ENCODE results near the gene ADAM17. TPM values are rescaled to one million over a fixed set of nuclear protein-coding genes. Genes with fewer than 3 reads are reported as not detected.

Gene ADAM17
- total and polyA plus RNA-seq, 2 donors (not counting 1 experiment from before 2014, with no cell fraction given) = 12.3 to 69.9 TPM

GRCh38 chr2:9445089-9445488 lies 110.5 kb downstream of the ADAM17 start:
- H3K79me2 ChIP-seq (ENCODE audit: control insufficient read depth, insufficient read depth, low read length) = no peaks in the 10 kb centered on the region
- H3K36me3 ChIP-seq (ENCODE audit: control insufficient read depth, insufficient read depth, low read length) = peaks cover 9% of the 10 kb centered on the region
- DNase-seq (ENCODE audit: low read depth in 2 of 2) = no peak

DNA sequence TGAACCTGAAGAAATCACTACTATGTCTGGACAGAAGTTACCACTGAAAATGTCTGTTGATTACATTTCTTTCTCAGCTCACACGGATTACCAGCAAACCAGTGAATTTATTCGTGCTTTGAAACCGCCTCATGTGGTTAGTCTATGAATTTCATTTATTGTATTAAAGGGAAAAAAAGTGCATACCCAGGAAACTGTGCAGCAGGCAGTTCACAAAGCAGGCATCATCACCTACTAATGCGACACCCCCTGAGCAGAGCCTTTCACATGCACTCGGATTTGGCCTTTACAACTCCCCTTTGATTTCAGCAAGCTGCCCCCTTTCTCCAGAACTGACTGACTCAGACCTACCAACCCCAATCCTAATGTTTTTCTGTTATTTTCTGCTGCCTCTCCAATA lies 112.1 kb downstream of the ADAM17 start:
- peaks cover 10% of the 10 kb centered on the region for H3K4me1 ChIP-seq (ENCODE audit: control insufficient read depth, extremely low read depth, insufficient read depth, low read length)
- H3K9ac ChIP-seq (ENCODE audit: insufficient read depth, low read length) = no peak overlapping the region
- H4K20me1 ChIP-seq (ENCODE audit: control insufficient read depth, extremely low read depth, insufficient read depth, low read length) = no peaks in the 10 kb centered on the region
- TF ChIP-seq, protein P1, sequence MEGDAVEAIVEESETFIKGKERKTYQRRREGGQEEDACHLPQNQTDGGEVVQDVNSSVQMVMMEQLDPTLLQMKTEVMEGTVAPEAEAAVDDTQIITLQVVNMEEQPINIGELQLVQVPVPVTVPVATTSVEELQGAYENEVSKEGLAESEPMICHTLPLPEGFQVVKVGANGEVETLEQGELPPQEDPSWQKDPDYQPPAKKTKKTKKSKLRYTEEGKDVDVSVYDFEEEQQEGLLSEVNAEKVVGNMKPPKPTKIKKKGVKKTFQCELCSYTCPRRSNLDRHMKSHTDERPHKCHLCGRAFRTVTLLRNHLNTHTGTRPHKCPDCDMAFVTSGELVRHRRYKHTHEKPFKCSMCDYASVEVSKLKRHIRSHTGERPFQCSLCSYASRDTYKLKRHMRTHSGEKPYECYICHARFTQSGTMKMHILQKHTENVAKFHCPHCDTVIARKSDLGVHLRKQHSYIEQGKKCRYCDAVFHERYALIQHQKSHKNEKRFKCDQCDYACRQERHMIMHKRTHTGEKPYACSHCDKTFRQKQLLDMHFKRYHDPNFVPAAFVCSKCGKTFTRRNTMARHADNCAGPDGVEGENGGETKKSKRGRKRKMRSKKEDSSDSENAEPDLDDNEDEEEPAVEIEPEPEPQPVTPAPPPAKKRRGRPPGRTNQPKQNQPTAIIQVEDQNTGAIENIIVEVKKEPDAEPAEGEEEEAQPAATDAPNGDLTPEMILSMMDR (conservative IDR thresholded peaks at IDR 0.05 in 1 of 2, IDR thresholded peaks at IDR 0.05 in 1 of 2; ENCODE audit: low read depth in 1 of 2, low read length in 2 of 2) = no peak
- TF ChIP-seq EZH2 (IDR thresholded peaks at IDR 0.05; ENCODE audit: low read length, missing control alignments) = no peak
- H3K9me3 ChIP-seq (ENCODE audit: control insufficient read depth, insufficient read depth, low read depth, low read length) = no peaks in the 10 kb centered on the region
- H3K27me3 ChIP-seq (ENCODE audit: control insufficient read depth, insufficient read depth, low read length) = no peaks in the 10 kb centered on the region
- no peak for DNase-seq (ENCODE audit: low read depth in 2 of 2)
- H3K79me2 ChIP-seq (ENCODE audit: control insufficient read depth, insufficient read depth, low read length) = no peaks in the 10 kb centered on the region
- no peak overlapping the region for H3K27ac ChIP-seq (ENCODE audit: insufficient read depth, low read length)
- no peak overlapping the region for H3K4me2 ChIP-seq (ENCODE audit: extremely low read depth, insufficient read depth, low read length)
- H2AFZ ChIP-seq (ENCODE audit: low read length) = no peak overlapping the region
- H3K4me3 ChIP-seq (replicated peaks in 1 of 4; ENCODE audit: control extremely low read depth in 1 of 4, insufficient read depth in 1 of 4, low read depth in 3 of 4, low read length in 4 of 4) = no peak overlapping the region
- peaks cover 5% of the 10 kb centered on the region for H3K36me3 ChIP-seq (ENCODE audit: control insufficient read depth, insufficient read depth, low read length)

More at GRCh38 chr2:9445089-9445488, 110.5 kb downstream of the ADAM17 start:
- H3K27ac ChIP-seq (ENCODE audit: insufficient read depth, low read length) = no peak overlapping the region
- no peak overlapping the region for H3K4me2 ChIP-seq (ENCODE audit: extremely low read depth, insufficient read depth, low read length)
- H3K27me3 ChIP-seq (ENCODE audit: control insufficient read depth, insufficient read depth, low read length) = no peaks in the 10 kb centered on the region
- no peaks in the 10 kb centered on the region for H3K9me3 ChIP-seq (ENCODE audit: control insufficient read depth, insufficient read depth, low read depth, low read length)
- H4K20me1 ChIP-seq (ENCODE audit: control insufficient read depth, extremely low read depth, insufficient read depth, low read length) = no peaks in the 10 kb centered on the region
- TF ChIP-seq, protein P1 (conservative IDR thresholded peaks at IDR 0.05 in 1 of 2, IDR thresholded peaks at IDR 0.05 in 1 of 2; ENCODE audit: low read depth in 1 of 2, low read length in 2 of 2) = no peak
- no peak for TF ChIP-seq EZH2 (IDR thresholded peaks at IDR 0.05; ENCODE audit: low read length, missing control alignments)
- no peak overlapping the region for H3K4me3 ChIP-seq (replicated peaks in 1 of 4; ENCODE audit: control extremely low read depth in 1 of 4, insufficient read depth in 1 of 4, low read depth in 3 of 4, low read length in 4 of 4)
- peaks cover 5% of the 10 kb centered on the region for H3K4me1 ChIP-seq (ENCODE audit: control insufficient read depth, extremely low read depth, insufficient read depth, low read length)
- no peak overlapping the region for H2AFZ ChIP-seq (ENCODE audit: low read length)
- H3K9ac ChIP-seq (ENCODE audit: insufficient read depth, low read length) = no peak overlapping the region

DNA sequence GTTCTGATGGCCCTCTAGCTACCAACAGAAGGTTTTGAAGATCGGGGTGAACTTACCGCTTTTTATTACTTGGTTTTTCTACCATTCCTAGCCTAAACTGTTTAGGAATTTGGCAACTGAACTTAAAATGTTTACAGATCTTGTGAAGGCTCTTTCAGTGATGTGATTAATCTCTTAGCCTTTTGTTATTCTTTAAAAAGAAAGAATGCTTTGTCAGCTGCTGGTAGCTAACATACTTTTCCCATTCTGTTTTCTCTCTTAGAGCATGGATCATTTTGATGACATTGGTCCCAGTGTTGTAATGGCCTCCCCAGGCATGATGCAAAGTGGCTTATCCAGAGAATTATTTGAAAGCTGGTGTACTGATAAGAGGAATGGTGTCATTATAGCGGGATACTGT lies 114.1 kb downstream of the ADAM17 start:
- H3K27ac ChIP-seq (ENCODE audit: insufficient read depth, low read length) = no peak overlapping the region
- H3K9me3 ChIP-seq (ENCODE audit: control insufficient read depth, insufficient read depth, low read depth, low read length) = no peaks in the 10 kb centered on the region
- H3K27me3 ChIP-seq (ENCODE audit: control insufficient read depth, insufficient read depth, low read length) = no peaks in the 10 kb centered on the region
- TF ChIP-seq, protein P1 (conservative IDR thresholded peaks at IDR 0.05 in 1 of 2, IDR thresholded peaks at IDR 0.05 in 1 of 2; ENCODE audit: low read depth in 1 of 2, low read length in 2 of 2) = no peak
- no peak for TF ChIP-seq EZH2 (IDR thresholded peaks at IDR 0.05; ENCODE audit: low read length, missing control alignments)
- H3K4me1 ChIP-seq (ENCODE audit: control insufficient read depth, extremely low read depth, insufficient read depth, low read length) = peaks cover 10% of the 10 kb centered on the region
- H2AFZ ChIP-seq (ENCODE audit: low read length) = no peak overlapping the region
- no peaks in the 10 kb centered on the region for H3K79me2 ChIP-seq (ENCODE audit: control insufficient read depth, insufficient read depth, low read length)
- H3K4me3 ChIP-seq (replicated peaks in 1 of 4; ENCODE audit: control extremely low read depth in 1 of 4, insufficient read depth in 1 of 4, low read depth in 3 of 4, low read length in 4 of 4) = no peak overlapping the region
- H4K20me1 ChIP-seq (ENCODE audit: control insufficient read depth, extremely low read depth, insufficient read depth, low read length) = no peaks in the 10 kb centered on the region
- H3K36me3 ChIP-seq (ENCODE audit: control insufficient read depth, insufficient read depth, low read length) = peaks cover 7% of the 10 kb centered on the region
- no peak overlapping the region for H3K9ac ChIP-seq (ENCODE audit: insufficient read depth, low read length)
- no peak overlapping the region for H3K4me2 ChIP-seq (ENCODE audit: extremely low read depth, insufficient read depth, low read length)
- DNase-seq (ENCODE audit: low read depth in 2 of 2) = peak in 1 of 2 donors; percentile 31

Data from fibroblast of lung (primary cell).